ENCODE results near the gene C1orf35. TPM values are rescaled to one million over a fixed set of nuclear protein-coding genes. Genes with fewer than 3 reads are reported as not detected.

C1orf35 gene
- total RNA-seq, 1 experiment from 2014 or later = 31.0 TPM

GRCh38 chr1:228077565-228078330 is 25.4 kb downstream of the C1orf35 start:
- peaks cover 82% of the 10 kb centered on the region for H3K27me3 Mint-ChIP-seq (ENCODE audit: low read depth)
- H3K27ac Mint-ChIP-seq = no peak overlapping the region
- Histone ChIP-seq H3K23me2 (ENCODE audit: insufficient read length, low read depth, low read length, poor library complexity, severe bottlenecking) (no peaks in the 10 kb centered on the region), H2AFZ (ENCODE audit: low read length) (no peak overlapping the region), H3K27me3 (ENCODE audit: insufficient read depth, low read length) (peaks cover 41% of the 10 kb centered on the region; the same call in 1 of the 2 replicates), H3K18ac (ENCODE audit: insufficient read length, low read depth, low read length) (no peak overlapping the region), H3T11ph (ENCODE audit: low read length) (no peak overlapping the region), H2AK5ac (ENCODE audit: insufficient read length, low read length) (no peak overlapping the region), H4K20me1 (ENCODE audit: control insufficient read depth, insufficient read depth, insufficient read length) (no peaks in the 10 kb centered on the region), H3K79me2 (ENCODE audit: insufficient read depth, low read length) (no peaks in the 10 kb centered on the region), H3K4ac (ENCODE audit: low read depth, low read length) (no peak overlapping the region), H4K91ac (ENCODE audit: insufficient read length, low read depth, low read length) (no peak overlapping the region), H3K56ac (ENCODE audit: insufficient read length, low read depth, low read length) (no peak overlapping the region), H3K14ac (ENCODE audit: insufficient read depth, low read length) (no peak overlapping the region), H2BK20ac (ENCODE audit: low read depth, low read length, poor library complexity, severe bottlenecking) (no peak overlapping the region), H3K9ac (ENCODE audit: extremely low read depth, insufficient read length, low read length) (no peak overlapping the region), H3K27ac (ENCODE audit: insufficient read length, low read depth, low read length) (no peak overlapping the region), H2BK15ac (ENCODE audit: low read depth, low read length) (no peak overlapping the region), H2BK120ac (ENCODE audit: low read depth, low read length, poor library complexity, severe bottlenecking) (no peak overlapping the region), H3K23ac (ENCODE audit: insufficient read length, low read depth, low read length) (no peak overlapping the region), H3K4me1 (ENCODE audit: insufficient read depth, low read length) (no peaks in the 10 kb centered on the region; the same call in 1 of the 2 replicates), H3K79me1 (ENCODE audit: insufficient read depth, low read depth, low read length, poor library complexity, severe bottlenecking) (no peaks in the 10 kb centered on the region), H4K5ac (ENCODE audit: insufficient read length, low read depth, low read length) (no peak overlapping the region), H2BK5ac (ENCODE audit: insufficient read length, low read length) (no peak overlapping the region), H3K4me2 (ENCODE audit: insufficient read depth, insufficient read length, low read length) (no peak overlapping the region), H2BK12ac (ENCODE audit: insufficient read length, low read depth, low read length) (no peak overlapping the region), H4K8ac (replicated peaks; ENCODE audit: insufficient read length, low read depth, low read length) (no peak overlapping the region), H3K9me3 (ENCODE audit: control insufficient read depth, low read depth, low read length) (no peaks in the 10 kb centered on the region)
- H3K4me3 Mint-ChIP-seq = no peak overlapping the region
- no peak for TF ChIP-seq CTCF (conservative IDR thresholded peaks at IDR 0.05)
- no peaks in the 10 kb centered on the region for H3K36me3 Mint-ChIP-seq (ENCODE audit: insufficient read depth in 1 of 3, low read depth in 3 of 3)
- no CpG with 5 or more reads among the region's 10 CpGs for WGBS (ENCODE audit: extremely low coverage, insufficient read length, low lambda C conversion rate)
- peaks cover 21 to 40% of the 10 kb centered on the region in 2 experiments for H3K4me1 Mint-ChIP-seq
- no peaks in the 10 kb centered on the region for H3K9me3 Mint-ChIP-seq
- DNase-seq = no peak
